ENCODE data around the gene HSD17B1. TPM values are rescaled to one million over a fixed set of nuclear protein-coding genes. Genes with fewer than 3 reads are reported as not detected.

HSD17B1 gene
- total RNA-seq, 1 experiment from 2014 or later, result 1.5 TPM

DNA sequence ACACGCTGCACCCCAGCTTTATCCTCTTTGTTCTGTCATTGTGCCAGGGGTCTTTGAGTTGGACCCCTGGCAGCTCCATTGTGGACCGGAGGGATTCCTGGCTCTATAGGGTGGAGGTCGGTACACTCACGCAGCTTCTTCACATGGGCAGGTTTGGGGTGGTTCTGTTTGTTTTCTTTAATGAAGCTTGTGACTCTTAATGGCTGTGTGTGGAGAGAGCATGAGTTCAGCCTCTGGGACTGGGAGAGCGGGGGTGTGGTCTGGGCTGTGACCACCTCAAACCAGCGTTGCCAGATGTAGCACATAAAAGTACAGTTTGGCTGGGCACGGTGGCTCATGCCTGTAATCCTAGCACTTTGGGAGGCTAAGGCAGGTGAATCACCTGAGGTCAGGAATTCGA lies 37.9 kb upstream of the HSD17B1 start (continued):
- TF ChIP-seq, protein P1, sequence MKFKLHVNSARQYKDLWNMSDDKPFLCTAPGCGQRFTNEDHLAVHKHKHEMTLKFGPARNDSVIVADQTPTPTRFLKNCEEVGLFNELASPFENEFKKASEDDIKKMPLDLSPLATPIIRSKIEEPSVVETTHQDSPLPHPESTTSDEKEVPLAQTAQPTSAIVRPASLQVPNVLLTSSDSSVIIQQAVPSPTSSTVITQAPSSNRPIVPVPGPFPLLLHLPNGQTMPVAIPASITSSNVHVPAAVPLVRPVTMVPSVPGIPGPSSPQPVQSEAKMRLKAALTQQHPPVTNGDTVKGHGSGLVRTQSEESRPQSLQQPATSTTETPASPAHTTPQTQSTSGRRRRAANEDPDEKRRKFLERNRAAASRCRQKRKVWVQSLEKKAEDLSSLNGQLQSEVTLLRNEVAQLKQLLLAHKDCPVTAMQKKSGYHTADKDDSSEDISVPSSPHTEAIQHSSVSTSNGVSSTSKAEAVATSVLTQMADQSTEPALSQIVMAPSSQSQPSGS (CRISPR knock-in tag; IDR thresholded peaks at IDR 0.05; ENCODE audit: borderline replicate concordance, low read depth), result no peak
- TF ChIP-seq, protein P2, sequence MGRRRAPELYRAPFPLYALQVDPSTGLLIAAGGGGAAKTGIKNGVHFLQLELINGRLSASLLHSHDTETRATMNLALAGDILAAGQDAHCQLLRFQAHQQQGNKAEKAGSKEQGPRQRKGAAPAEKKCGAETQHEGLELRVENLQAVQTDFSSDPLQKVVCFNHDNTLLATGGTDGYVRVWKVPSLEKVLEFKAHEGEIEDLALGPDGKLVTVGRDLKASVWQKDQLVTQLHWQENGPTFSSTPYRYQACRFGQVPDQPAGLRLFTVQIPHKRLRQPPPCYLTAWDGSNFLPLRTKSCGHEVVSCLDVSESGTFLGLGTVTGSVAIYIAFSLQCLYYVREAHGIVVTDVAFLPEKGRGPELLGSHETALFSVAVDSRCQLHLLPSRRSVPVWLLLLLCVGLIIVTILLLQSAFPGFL (CRISPR knock-in tag; IDR thresholded peaks at IDR 0.05; ENCODE audit: borderline replicate concordance), result no peak
- no peak for TF ChIP-seq ETV6 (CRISPR knock-in tag; IDR thresholded peaks at IDR 0.05)
- TF ChIP-seq HMGA2 (CRISPR knock-in tag; IDR thresholded peaks at IDR 0.05), result no peak
- no peak for TF ChIP-seq SMAD3 (CRISPR knock-in tag; IDR thresholded peaks at IDR 0.05; ENCODE audit: borderline replicate concordance)
- no peak for TF ChIP-seq TEAD1 (CRISPR knock-in tag; IDR thresholded peaks at IDR 0.05)
- TF ChIP-seq ZBTB21 (CRISPR knock-in tag; IDR thresholded peaks at IDR 0.05; ENCODE audit: borderline replicate concordance), result no peak
- TF ChIP-seq, protein P3, sequence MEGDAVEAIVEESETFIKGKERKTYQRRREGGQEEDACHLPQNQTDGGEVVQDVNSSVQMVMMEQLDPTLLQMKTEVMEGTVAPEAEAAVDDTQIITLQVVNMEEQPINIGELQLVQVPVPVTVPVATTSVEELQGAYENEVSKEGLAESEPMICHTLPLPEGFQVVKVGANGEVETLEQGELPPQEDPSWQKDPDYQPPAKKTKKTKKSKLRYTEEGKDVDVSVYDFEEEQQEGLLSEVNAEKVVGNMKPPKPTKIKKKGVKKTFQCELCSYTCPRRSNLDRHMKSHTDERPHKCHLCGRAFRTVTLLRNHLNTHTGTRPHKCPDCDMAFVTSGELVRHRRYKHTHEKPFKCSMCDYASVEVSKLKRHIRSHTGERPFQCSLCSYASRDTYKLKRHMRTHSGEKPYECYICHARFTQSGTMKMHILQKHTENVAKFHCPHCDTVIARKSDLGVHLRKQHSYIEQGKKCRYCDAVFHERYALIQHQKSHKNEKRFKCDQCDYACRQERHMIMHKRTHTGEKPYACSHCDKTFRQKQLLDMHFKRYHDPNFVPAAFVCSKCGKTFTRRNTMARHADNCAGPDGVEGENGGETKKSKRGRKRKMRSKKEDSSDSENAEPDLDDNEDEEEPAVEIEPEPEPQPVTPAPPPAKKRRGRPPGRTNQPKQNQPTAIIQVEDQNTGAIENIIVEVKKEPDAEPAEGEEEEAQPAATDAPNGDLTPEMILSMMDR (IDR thresholded peaks at IDR 0.05), result no peak

DNA sequence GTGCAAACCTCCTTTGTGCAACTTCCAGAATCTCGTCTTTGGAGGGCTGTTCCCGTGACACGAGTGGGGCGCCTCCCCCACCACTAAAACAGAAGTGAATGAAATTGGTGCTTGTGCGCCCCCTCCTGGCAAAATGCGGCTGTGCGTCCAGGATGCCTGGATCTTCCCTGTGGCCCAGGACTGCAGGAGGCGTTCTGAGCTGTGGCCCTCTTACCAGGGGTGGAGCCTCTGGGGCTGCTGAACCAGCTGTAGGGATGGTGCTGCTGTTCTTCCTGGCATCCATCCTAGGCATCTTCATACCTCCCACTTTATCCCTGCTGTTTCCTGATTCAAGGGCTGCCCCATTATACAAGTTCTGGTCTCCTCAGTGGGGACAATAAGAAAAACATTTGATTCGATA lies 35.2 kb upstream of the HSD17B1 start:
- Mint-ChIP-seq H3K36me3 (peaks cover 7% of the 10 kb centered on the region), H3K4me3 (no peak overlapping the region), H3K4me1 (peaks cover 19% of the 10 kb centered on the region)
- TF ChIP-seq, protein P4, sequence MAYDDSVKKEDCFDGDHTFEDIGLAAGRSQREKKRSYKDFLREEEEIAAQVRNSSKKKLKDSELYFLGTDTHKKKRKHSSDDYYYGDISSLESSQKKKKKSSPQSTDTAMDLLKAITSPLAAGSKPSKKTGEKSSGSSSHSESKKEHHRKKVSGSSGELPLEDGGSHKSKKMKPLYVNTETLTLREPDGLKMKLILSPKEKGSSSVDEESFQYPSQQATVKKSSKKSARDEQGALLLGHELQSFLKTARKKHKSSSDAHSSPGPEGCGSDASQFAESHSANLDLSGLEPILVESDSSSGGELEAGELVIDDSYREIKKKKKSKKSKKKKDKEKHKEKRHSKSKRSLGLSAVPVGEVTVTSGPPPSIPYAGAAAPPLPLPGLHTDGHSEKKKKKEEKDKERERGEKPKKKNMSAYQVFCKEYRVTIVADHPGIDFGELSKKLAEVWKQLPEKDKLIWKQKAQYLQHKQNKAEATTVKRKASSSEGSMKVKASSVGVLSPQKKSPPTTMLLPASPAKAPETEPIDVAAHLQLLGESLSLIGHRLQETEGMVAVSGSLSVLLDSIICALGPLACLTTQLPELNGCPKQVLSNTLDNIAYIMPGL (CRISPR knock-in tag; IDR thresholded peaks at IDR 0.05), result 0 out of 2 replicates have a peak, but pooled peaks have one; percentile 21
- no peak for TF ChIP-seq ZNF671 (CRISPR knock-in tag; IDR thresholded peaks at IDR 0.05)
- TF ChIP-seq, protein P5, sequence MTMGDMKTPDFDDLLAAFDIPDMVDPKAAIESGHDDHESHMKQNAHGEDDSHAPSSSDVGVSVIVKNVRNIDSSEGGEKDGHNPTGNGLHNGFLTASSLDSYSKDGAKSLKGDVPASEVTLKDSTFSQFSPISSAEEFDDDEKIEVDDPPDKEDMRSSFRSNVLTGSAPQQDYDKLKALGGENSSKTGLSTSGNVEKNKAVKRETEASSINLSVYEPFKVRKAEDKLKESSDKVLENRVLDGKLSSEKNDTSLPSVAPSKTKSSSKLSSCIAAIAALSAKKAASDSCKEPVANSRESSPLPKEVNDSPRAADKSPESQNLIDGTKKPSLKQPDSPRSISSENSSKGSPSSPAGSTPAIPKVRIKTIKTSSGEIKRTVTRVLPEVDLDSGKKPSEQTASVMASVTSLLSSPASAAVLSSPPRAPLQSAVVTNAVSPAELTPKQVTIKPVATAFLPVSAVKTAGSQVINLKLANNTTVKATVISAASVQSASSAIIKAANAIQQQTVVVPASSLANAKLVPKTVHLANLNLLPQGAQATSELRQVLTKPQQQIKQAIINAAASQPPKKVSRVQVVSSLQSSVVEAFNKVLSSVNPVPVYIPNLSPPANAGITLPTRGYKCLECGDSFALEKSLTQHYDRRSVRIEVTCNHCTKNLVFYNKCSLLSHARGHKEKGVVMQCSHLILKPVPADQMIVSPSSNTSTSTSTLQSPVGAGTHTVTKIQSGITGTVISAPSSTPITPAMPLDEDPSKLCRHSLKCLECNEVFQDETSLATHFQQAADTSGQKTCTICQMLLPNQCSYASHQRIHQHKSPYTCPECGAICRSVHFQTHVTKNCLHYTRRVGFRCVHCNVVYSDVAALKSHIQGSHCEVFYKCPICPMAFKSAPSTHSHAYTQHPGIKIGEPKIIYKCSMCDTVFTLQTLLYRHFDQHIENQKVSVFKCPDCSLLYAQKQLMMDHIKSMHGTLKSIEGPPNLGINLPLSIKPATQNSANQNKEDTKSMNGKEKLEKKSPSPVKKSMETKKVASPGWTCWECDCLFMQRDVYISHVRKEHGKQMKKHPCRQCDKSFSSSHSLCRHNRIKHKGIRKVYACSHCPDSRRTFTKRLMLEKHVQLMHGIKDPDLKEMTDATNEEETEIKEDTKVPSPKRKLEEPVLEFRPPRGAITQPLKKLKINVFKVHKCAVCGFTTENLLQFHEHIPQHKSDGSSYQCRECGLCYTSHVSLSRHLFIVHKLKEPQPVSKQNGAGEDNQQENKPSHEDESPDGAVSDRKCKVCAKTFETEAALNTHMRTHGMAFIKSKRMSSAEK (CRISPR knock-in tag; IDR thresholded peaks at IDR 0.05; ENCODE audit: borderline replicate concordance), result no peak
- TF ChIP-seq, protein P6, sequence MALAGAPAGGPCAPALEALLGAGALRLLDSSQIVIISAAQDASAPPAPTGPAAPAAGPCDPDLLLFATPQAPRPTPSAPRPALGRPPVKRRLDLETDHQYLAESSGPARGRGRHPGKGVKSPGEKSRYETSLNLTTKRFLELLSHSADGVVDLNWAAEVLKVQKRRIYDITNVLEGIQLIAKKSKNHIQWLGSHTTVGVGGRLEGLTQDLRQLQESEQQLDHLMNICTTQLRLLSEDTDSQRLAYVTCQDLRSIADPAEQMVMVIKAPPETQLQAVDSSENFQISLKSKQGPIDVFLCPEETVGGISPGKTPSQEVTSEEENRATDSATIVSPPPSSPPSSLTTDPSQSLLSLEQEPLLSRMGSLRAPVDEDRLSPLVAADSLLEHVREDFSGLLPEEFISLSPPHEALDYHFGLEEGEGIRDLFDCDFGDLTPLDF (CRISPR knock-in tag; IDR thresholded peaks at IDR 0.05), result no peak
- TF ChIP-seq, protein P3 (IDR thresholded peaks at IDR 0.05), result peak; percentile 88
- TF ChIP-seq RELA (CRISPR knock-in tag; IDR thresholded peaks at IDR 0.05; ENCODE audit: borderline replicate concordance), result no peak
- no peak for TF ChIP-seq ZNF317 (CRISPR knock-in tag; IDR thresholded peaks at IDR 0.05; ENCODE audit: borderline replicate concordance, low read depth)
- TF ChIP-seq, protein P7, sequence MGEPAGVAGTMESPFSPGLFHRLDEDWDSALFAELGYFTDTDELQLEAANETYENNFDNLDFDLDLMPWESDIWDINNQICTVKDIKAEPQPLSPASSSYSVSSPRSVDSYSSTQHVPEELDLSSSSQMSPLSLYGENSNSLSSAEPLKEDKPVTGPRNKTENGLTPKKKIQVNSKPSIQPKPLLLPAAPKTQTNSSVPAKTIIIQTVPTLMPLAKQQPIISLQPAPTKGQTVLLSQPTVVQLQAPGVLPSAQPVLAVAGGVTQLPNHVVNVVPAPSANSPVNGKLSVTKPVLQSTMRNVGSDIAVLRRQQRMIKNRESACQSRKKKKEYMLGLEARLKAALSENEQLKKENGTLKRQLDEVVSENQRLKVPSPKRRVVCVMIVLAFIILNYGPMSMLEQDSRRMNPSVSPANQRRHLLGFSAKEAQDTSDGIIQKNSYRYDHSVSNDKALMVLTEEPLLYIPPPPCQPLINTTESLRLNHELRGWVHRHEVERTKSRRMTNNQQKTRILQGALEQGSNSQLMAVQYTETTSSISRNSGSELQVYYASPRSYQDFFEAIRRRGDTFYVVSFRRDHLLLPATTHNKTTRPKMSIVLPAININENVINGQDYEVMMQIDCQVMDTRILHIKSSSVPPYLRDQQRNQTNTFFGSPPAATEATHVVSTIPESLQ (CRISPR knock-in tag; IDR thresholded peaks at IDR 0.05), result no peak
- TF ChIP-seq, protein P8, sequence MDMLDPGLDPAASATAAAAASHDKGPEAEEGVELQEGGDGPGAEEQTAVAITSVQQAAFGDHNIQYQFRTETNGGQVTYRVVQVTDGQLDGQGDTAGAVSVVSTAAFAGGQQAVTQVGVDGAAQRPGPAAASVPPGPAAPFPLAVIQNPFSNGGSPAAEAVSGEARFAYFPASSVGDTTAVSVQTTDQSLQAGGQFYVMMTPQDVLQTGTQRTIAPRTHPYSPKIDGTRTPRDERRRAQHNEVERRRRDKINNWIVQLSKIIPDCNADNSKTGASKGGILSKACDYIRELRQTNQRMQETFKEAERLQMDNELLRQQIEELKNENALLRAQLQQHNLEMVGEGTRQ (CRISPR knock-in tag; IDR thresholded peaks at IDR 0.05), result no peak
- TF ChIP-seq, protein P9, sequence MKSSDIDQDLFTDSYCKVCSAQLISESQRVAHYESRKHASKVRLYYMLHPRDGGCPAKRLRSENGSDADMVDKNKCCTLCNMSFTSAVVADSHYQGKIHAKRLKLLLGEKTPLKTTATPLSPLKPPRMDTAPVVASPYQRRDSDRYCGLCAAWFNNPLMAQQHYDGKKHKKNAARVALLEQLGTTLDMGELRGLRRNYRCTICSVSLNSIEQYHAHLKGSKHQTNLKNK (CRISPR knock-in tag; IDR thresholded peaks at IDR 0.05), result no peak

More for the DNA sequence above, 35.2 kb upstream of the HSD17B1 start:
- no peak overlapping the region for H3K27ac Mint-ChIP-seq
- H3K9me3 Mint-ChIP-seq, result no peaks in the 10 kb centered on the region
- CTCF ChIA-PET, result interaction anchor here (0.5 to 4.1 kb wide), 85 partner anchors 10 to 623 kb away, joined by 3 to 72 read pairs (median 4); partner anchors contain the start of genes BECN1, CAVIN1, GHDC and HSPB9
- peak; percentile 91 for DNase-seq (ENCODE audit: low spot score)
- peak; percentile 83 for ATAC-seq
- peaks cover 4% of the 10 kb centered on the region for H3K27me3 Mint-ChIP-seq (ENCODE audit: low read depth)
- POLR2A ChIA-PET, result interaction anchor here (1.4 kb wide), 1 partner anchor 10 kb away, joined by 3 read pairs; no protein-coding TSS in a partner anchor
